ENCODE results near the gene ZSCAN2. TPM values are rescaled to one million over a fixed set of nuclear protein-coding genes. Genes with fewer than 3 reads are reported as not detected.
"Not testable (repeated sequence)": the region's sequence is repeated elsewhere in the genome, so short reads cannot be mapped to it uniquely, and the experiment has no call there.

ZSCAN2 gene
- total RNA-seq (10.3 TPM), polyA plus RNA-seq (ENCODE audit: insufficient read depth, low read depth, low replicate concordance) (11.4 TPM)
- long read RNA-seq, donor 1, transcript ZSCAN2-214 (3 exons, 2,242 nt), result major isoform, 5 of 6 reads
- long read RNA-seq, donor 1, partial matches to known transcripts, result 0 of 6 reads
- long read RNA-seq, donor 1, other reads (novel, unspliced or antisense), result 0 of 6 reads
- long read RNA-seq, donor 2, transcript ZSCAN2-214 (3 exons, 2,242 nt), result major isoform, 5 of 5 reads
- long read RNA-seq, donor 2, partial matches to known transcripts, result 0 of 5 reads
- long read RNA-seq, donor 2, other reads (novel, unspliced or antisense), result 0 of 5 reads
- long read RNA-seq, donor 3, partial matches to known transcripts, result 0 of 6 reads
- long read RNA-seq, donor 3, other reads (novel, unspliced or antisense), result 0 of 6 reads
- long read RNA-seq, donor 4, partial matches to known transcripts, result 0 of 5 reads
- long read RNA-seq, donor 4, other reads (novel, unspliced or antisense), result 0 of 5 reads
- long read RNA-seq, donor 5, result 0 reads
- long read RNA-seq, donor 6, partial matches to known transcripts, result 0 of 3 reads
- long read RNA-seq, donor 6, other reads (novel, unspliced or antisense), result 0 of 3 reads
- long read RNA-seq, donor 7, partial matches to known transcripts, result 0 of 2 reads
- long read RNA-seq, donor 7, other reads (novel, unspliced or antisense), result 1 of 2 reads
- long read RNA-seq, donor 8, partial matches to known transcripts, result 0 of 6 reads
- long read RNA-seq, donor 8, other reads (novel, unspliced or antisense), result 0 of 6 reads
- long read RNA-seq, donor 9, partial matches to known transcripts, result 0 of 2 reads
- long read RNA-seq, donor 9, other reads (novel, unspliced or antisense), result 0 of 2 reads
- long read RNA-seq, donor 10, partial matches to known transcripts, result 0 of 4 reads
- long read RNA-seq, donor 10, other reads (novel, unspliced or antisense), result 0 of 4 reads

DNA sequence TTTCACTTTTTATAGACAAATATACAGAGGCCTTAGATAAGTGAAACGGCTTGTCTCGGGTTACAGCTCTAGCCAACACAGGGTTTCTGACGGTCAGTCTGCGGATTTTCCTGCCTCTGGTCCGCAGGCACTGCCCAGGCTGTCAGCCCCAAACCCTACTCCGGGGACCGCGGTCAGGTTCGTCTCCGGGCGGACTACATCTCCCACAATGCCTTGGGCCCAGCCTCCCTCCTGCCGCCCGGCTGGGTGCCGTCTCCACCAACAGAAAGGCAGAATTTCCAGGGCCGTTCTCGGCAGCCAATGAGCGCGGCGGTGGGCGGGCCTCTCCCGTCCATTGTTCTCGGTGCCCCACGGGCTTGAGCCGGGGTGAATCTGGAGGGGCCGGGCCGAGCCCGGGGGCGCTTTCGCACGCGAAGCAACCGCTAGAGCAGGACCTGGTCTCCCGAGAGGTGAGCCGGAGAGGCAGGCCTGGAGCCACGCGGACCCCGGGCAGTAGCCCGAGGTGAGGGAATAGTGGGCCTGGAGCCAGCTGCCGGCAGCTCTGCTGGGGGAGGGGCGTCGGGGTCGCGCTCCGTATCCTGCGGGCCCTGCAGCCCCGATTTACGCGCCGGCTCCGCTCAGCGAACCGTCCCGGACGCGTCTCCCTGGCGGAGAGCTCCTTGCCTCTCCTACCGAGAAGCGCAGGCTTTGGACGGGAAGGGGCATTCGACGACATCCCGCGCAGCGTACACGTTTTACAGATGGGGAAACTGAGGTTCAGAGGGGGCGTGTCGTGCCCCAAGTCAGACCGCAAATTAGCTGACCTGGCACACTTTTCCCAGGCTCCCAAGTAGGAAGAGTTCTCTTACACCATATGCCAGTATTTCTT, at the start of gene ZSCAN2:
ZSCAN2 (plus strand) TSS at position 323 of the 868 bp plus-strand sequence. CDS start 2,919 bp downstream, outside the sequence.
- H3K27me3 ChIP-seq (ENCODE audit: control insufficient read depth, insufficient read depth, low read length), result no peaks in the 10 kb centered on the region
- FAIRE-seq, result no peak
- H3K9ac ChIP-seq (ENCODE audit: low read length in 3 of 3), result peak within 1 kb of the TSS; percentile 61 to 92 (median 84)
- H3K36me3 ChIP-seq (ENCODE audit: control insufficient read depth in 2 of 3, insufficient read depth in 3 of 3, low read length in 3 of 3), result peaks cover 3 to 5% (median 4%) of the 10 kb centered on the region in 3 donors
- intact Hi-C loops (cut with DNase I), result no loop called here
- TF ChIP-seq, protein P1, sequence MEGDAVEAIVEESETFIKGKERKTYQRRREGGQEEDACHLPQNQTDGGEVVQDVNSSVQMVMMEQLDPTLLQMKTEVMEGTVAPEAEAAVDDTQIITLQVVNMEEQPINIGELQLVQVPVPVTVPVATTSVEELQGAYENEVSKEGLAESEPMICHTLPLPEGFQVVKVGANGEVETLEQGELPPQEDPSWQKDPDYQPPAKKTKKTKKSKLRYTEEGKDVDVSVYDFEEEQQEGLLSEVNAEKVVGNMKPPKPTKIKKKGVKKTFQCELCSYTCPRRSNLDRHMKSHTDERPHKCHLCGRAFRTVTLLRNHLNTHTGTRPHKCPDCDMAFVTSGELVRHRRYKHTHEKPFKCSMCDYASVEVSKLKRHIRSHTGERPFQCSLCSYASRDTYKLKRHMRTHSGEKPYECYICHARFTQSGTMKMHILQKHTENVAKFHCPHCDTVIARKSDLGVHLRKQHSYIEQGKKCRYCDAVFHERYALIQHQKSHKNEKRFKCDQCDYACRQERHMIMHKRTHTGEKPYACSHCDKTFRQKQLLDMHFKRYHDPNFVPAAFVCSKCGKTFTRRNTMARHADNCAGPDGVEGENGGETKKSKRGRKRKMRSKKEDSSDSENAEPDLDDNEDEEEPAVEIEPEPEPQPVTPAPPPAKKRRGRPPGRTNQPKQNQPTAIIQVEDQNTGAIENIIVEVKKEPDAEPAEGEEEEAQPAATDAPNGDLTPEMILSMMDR (IDR thresholded peaks at IDR 0.05; ENCODE audit: borderline replicate concordance, extremely low read depth, insufficient read depth), result no peak
- H3K4me1 ChIP-seq (ENCODE audit: control insufficient read depth in 2 of 3, insufficient read depth in 2 of 3, low read depth in 1 of 3, low read length in 3 of 3), result peaks cover 0 to 7% (median 5%) of the 10 kb centered on the region in 3 donors
- H3K27ac ChIP-seq (ENCODE audit: low read depth in 2 of 2, low read length in 2 of 2), result peak within 1 kb of the TSS; percentile 76 to 86
- no peaks in the 10 kb centered on the region for H3K9me3 ChIP-seq (ENCODE audit: control insufficient read depth in 2 of 3, insufficient read depth in 1 of 3, low read length in 3 of 3)
- peak within 1 kb of the TSS; percentile 78 to 100 (median 94) for H3K4me3 ChIP-seq (ENCODE audit: low read length in 3 of 3)
- peak; percentile 97 to 99 (median 98) for DNase-seq

- H3K4me1 ChIP-seq (ENCODE audit: control insufficient read depth in 2 of 3, insufficient read depth in 2 of 3, low read depth in 1 of 3, low read length in 3 of 3); H3K9ac ChIP-seq (ENCODE audit: low read length in 3 of 3); H3K27me3 ChIP-seq (ENCODE audit: control insufficient read depth, insufficient read depth, low read length); H3K36me3 ChIP-seq (ENCODE audit: control insufficient read depth in 2 of 3, insufficient read depth in 3 of 3, low read length in 3 of 3); intact Hi-C loops (cut with DNase I); FAIRE-seq; H3K9me3 ChIP-seq (ENCODE audit: control insufficient read depth in 2 of 3, insufficient read depth in 1 of 3, low read length in 3 of 3); H3K4me3 ChIP-seq (ENCODE audit: low read length in 3 of 3); H3K27ac ChIP-seq (ENCODE audit: low read depth in 2 of 2, low read length in 2 of 2); DNase-seq: not testable (repeated sequence)
Measured at GRCh38 chr15:84551624-84552023, 49.2 kb upstream of the ZSCAN2 start.

- H3K9me3 ChIP-seq (ENCODE audit: control insufficient read depth in 2 of 3, insufficient read depth in 1 of 3, low read length in 3 of 3), result no peaks in the 10 kb centered on the region
- DNase-seq (no peak), FAIRE-seq (no peak)
- intact Hi-C loops (cut with DNase I), result no loop called here
- no peak overlapping the region for H3K9ac ChIP-seq (ENCODE audit: low read length in 3 of 3)
- no peaks in the 10 kb centered on the region for H3K36me3 ChIP-seq (ENCODE audit: control insufficient read depth in 2 of 3, insufficient read depth in 3 of 3, low read length in 3 of 3)
- H3K4me1 ChIP-seq (ENCODE audit: control insufficient read depth in 2 of 3, insufficient read depth in 2 of 3, low read depth in 1 of 3, low read length in 3 of 3), result peaks cover 0 to 4% (median 0%) of the 10 kb centered on the region in 3 donors
- no peaks in the 10 kb centered on the region for H3K27me3 ChIP-seq (ENCODE audit: control insufficient read depth, insufficient read depth, low read length)
- TF ChIP-seq, protein P1 (IDR thresholded peaks at IDR 0.05; ENCODE audit: borderline replicate concordance, extremely low read depth, insufficient read depth), result no peak
- no peak overlapping the region for H3K4me3 ChIP-seq (ENCODE audit: low read length in 3 of 3)
- no peak overlapping the region for H3K27ac ChIP-seq (ENCODE audit: low read depth in 2 of 2, low read length in 2 of 2)
Measured at GRCh38 chr15:84552896-84553295, 47.9 kb upstream of the ZSCAN2 start.

DNA sequence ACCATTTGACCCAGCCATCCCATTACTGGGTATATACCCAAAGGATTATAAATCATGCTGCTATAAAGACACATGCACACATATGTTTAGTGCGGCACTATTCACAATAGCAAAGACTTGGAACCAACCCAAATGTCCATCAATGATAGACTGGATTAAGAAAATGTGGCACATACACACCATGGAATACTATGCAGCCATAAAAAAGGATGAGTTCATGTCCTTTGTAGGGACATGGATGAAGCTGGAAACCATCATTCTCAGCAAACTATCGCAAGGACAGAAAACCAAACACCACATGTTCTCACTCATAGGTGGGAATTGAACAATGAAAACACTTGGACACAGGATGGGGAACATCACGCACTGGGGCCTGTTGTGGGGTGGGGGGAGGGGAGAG, 44.1 kb upstream of the ZSCAN2 start:
- H3K4me1 ChIP-seq (ENCODE audit: control insufficient read depth in 2 of 3, insufficient read depth in 2 of 3, low read depth in 1 of 3, low read length in 3 of 3); intact Hi-C loops (cut with DNase I); FAIRE-seq: not testable (repeated sequence)

DNA sequence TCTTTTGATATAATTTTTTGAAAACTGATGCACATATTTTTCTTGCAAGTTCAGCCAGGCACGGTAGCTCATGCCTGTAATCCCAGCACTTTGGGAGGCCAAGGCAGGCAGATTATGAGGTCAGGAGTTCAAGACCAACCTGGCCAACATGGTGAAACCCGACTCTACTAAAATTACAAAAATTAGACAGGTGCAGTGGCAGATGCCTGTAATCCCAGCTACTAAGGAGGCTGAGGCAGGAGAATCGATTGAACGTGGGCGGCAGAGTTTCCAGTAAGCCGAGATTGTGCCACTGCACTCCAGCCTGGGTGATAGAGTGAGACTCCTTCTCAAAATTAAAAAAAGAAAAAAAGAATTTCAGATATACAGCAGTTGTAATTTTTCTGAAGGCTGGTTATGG, 32.8 kb upstream of the ZSCAN2 start:
- H3K27me3 ChIP-seq (ENCODE audit: control insufficient read depth, insufficient read depth, low read length); H3K4me1 ChIP-seq (ENCODE audit: control insufficient read depth in 2 of 3, insufficient read depth in 2 of 3, low read depth in 1 of 3, low read length in 3 of 3); H3K9ac ChIP-seq (ENCODE audit: low read length in 3 of 3); H3K9me3 ChIP-seq (ENCODE audit: control insufficient read depth in 2 of 3, insufficient read depth in 1 of 3, low read length in 3 of 3); H3K4me3 ChIP-seq (ENCODE audit: low read length in 3 of 3); H3K27ac ChIP-seq (ENCODE audit: low read depth in 2 of 2, low read length in 2 of 2); FAIRE-seq; intact Hi-C loops (cut with DNase I); H3K36me3 ChIP-seq (ENCODE audit: control insufficient read depth in 2 of 3, insufficient read depth in 3 of 3, low read length in 3 of 3); DNase-seq: not testable (repeated sequence)

More for the DNA sequence above, 44.1 kb upstream of the ZSCAN2 start:
- H3K4me3 ChIP-seq (ENCODE audit: low read length in 3 of 3); H3K9ac ChIP-seq (ENCODE audit: low read length in 3 of 3); H3K27ac ChIP-seq (ENCODE audit: low read depth in 2 of 2, low read length in 2 of 2); H3K9me3 ChIP-seq (ENCODE audit: control insufficient read depth in 2 of 3, insufficient read depth in 1 of 3, low read length in 3 of 3); H3K27me3 ChIP-seq (ENCODE audit: control insufficient read depth, insufficient read depth, low read length); DNase-seq; H3K36me3 ChIP-seq (ENCODE audit: control insufficient read depth in 2 of 3, insufficient read depth in 3 of 3, low read length in 3 of 3): not testable (repeated sequence)

Measured in kidney (tissue), 22 donors.